Inflammatory macrophage (primary cell): ENCODE measurements around the gene CCNQ.

Experiments
- DNase-seq, 2 donors: peaks; one replicate each; pipeline ENCODE4 v3.0.0-alpha.2; 2020 to 2022
- total RNA-seq, 18 experiments: gene quantifications; one replicate each; lab custom pipeline; 2026; ENCODE audit warnings: mixed read lengths in 6 of 18, inconsistent platforms in 2 of 18; lab: John Stamatoyannopoulos, UW

CCNQ gene
- 8.5 to 46.1 (median 24.0) reads per million in 18 experiments for total RNA-seq

DNA sequence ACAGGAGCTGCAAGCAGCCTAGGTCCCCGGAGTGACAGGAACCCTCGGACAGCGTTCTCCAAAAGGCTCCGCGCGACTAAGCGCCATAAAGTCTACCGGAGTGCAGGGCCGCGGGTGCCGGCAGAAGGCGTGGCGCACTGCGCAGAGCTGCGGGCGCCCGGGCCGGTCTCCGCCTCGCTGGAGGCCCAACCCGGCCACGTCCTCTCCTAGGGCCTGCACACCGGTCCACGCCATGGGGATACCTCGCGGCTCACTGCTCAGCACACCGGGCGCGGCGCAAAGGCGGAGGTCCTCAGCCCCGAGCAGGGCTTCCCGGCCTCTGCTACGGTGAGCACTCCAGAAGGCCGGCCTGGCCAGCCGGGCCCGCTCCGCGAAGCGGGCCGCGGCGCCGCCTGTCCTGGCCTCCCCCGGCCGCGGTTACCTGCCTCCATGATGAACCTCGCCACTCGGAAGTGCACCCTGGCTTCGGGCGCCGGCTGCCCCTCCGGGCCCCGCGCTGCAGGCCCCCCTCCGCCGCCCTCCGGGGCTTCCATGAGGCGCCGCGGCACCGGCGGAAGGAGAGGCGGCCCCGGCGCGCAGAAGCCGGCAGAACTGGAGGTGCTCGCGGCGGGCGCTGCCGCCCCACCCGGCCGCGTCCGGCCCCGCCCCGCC is at the start of gene CCNQ:
TSS of gene CCNQ (minus strand) at position 599 of the 651 bp plus-strand sequence. CDS start at position 533, 66 bp downstream.
- DNase-seq, result peak in 1 of 2 donors; percentile 22

DNA sequence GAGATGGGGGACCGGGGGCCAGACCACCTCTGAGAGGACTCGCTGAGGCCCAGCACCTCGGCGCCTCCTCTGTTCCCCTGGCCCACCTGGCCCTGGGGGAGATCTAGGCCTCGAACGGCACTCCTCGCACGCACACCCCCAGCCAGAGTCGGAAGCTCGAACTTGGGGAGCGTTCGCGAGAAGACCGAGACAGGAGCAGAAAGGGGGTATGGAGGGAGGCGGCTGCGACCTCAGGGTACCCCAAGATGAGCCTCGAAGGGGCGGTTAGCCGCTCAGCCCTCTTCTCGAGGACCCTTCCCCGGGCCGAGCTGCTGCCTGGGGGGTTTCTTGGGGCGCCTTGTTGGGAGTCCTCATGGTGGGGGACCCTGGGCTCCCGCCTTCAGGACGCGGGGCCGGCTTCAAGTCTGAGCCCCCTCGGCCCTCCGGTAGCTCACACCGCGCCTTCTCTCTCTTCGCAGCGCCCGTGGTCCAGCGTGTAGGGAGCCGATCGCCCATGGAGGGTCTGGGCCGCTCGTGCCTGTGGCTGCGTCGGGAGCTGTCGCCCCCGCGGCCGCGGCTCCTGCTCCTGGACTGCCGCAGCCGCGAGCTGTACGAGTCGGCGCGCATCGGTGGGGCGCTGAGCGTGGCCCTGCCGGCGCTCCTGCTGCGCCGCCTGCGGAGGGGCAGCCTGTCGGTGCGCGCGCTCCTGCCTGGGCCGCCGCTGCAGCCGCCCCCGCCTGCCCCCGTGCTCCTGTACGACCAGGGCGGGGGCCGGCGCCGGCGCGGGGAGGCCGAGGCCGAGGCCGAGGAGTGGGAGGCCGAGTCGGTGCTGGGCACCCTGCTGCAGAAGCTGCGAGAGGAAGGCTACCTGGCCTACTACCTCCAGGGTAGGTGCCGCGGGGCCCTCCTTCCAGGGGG is 48.8 kb upstream of the CCNQ start:
- no peak for DNase-seq

DNA sequence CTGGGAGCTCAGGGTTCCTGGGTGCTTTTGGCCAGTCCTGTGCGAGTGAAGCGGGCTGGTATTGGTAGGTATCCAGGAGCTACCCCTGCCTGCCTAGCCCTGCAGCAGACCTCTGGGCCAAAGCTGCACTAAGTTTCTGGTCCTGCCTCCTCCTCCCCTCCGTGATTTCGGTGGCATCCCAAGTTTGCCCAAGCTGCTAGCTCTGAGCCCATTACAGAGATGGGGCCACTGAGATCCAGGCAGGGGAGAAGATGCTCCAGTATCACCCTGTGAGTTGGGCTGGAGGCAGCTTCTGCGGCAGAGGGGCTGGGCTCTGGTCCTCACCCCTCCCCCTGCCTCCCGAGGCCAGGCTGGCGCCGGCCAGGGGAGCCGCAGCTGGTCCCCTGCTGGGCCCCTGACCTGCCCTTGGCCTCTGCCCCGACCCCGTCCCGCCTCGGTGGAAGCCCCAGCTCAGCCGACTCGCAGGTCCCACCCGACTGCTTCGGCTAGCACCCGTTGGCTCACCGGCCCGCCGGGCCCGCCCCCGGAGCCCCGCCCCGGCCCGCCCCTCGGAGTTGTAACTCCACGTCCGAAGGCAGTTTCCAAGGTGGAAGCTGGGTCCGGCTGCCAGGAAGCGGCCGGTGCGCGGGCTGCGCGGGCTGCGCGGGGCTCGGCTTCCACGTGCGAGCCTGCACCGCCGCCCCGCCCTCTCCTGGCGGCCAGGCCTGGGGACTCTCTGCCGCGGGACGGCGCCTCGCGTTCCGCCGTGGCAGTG is 47.9 kb upstream of the CCNQ start, which contains the start of gene DUSP9:
TSS of gene DUSP9 (plus strand) at position 584 of the 754 bp plus-strand sequence. CDS start 751 bp downstream, outside the sequence.
- DNase-seq, result peak in 1 of 2 donors; percentile 24

DNA sequence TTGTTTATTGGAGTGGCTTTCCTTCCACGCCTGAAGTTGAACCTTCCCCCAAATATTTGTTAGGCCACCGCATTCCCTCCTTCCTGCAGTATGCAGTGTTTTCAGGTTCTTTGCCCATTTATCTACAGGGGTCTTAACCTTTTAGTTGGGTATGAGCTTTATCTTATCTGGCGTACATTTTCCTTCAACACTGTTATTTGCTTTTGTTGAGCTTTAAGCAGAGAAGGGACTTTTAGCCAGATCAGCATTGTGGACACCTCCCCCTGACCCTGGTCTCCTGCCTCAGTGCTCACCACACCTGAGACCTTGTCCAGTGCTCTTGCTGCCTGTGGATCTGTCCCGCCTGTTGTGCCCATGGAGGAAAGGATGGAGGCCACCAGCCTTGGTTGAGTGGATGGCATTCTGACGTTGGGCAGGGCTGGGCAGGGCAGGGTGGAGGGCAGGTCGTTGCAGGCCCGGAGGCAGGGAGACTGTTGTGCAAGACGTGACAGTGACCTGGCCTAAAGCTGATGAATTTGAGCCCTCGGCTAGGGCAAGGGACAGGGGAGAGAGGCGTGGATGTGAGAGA is 47.1 kb upstream of the CCNQ start:
- no peak for DNase-seq

DNA sequence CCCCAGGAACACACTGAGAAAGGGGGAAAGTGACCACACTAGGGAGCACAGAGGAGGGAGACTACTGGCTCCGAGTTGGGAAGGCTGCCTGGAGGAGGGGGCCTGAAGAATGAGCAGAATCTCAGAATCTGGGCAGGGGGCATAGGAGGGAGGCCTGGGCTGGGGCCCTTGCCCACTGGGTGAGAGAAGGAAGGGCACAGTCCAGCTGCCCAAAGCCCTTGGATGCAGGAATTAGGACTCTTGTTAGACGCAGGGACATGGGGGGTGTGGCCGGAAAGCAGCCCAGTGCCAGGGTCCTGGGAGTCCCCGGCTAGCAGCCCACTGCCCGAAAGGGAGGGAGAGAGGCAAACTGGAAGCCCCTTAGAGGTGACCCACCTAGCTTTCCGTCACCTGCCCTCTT is 46.2 kb upstream of the CCNQ start:
- no peak for DNase-seq

DNA sequence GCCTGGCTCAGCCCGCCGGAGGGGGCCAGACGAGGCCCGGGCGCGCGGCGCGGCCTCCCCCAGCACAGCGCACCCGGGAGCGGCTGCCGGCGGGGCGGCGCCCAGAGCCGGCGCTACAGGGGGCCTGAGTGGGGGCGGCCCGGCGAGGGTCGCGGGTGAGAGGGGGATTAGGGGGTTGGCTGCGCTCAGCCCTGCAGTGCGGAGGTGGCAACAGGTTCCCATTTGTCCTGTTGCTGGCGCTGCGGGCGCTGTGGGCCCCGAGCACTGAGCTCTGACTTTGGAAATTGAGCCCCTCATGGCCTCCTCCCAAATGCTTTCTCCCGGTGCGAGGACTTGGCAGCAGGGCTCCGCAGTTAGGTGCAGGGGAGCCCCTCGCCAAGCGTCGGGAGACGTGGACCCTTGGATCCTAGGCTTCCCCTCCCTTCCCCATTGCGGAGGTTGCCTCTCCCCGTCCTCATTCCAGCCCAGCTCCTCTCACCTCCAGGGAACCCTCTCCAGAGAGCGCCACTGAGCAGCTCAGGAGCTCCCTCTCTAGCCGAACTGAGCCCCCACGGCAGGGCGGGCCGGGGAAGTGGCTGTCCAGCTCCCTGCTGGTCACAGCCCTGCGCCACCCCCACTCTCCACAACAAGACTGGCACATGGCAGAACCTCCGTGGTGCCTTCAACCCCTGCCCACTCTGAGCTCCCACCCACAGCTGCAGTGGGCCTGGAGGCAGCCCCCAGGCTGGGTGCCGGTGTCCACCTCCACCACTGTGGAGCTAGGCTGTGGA is 45.6 kb upstream of the CCNQ start:
- no peak for DNase-seq

DNA sequence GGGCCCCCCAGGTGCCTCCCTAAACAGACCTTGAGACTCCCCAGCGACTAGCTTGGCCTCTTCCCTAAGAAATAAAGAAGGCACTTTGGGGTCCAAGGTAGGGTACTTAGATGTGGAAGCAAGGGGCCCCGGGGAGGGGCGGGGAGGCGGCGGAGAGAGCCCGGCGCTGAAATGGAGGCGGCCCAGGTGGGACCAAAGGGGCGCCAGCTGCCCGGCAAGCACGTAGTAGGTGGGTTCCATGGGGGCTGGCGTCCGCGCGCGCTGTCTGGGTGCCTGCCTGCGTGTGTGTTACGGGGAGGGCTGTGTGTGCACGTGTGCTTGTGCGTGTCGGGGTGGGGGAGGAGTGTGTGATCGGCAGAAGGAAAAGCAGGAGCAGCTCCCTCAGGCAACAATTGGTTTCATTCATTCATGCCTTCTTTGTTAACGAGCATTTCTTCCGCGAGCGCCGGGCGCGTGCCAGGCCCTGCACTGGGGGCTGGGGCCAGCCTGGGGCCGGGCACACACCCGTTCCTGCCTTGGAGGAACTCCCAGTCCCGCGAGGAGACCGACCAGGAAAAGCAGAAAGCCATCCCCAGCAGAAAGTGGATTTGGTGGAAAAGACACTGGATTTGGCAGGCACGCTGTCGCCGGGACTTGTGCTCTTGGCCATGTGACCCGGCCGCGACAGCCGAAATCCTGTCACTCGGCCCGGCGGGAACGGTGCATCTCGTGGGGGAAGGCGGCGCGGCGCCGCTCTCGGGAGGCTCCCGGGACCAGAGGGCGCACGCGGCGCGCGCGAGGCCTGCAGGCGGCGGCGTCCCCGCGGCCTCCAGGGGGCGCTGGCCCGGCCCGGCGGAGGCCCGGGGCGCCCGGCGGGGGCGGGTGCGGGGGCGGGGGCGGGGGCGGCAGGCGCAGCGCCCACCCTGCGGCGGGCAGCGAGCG is 44.8 kb upstream of the CCNQ start:
- peak in 1 of 2 donors; percentile 5 for DNase-seq

DNA sequence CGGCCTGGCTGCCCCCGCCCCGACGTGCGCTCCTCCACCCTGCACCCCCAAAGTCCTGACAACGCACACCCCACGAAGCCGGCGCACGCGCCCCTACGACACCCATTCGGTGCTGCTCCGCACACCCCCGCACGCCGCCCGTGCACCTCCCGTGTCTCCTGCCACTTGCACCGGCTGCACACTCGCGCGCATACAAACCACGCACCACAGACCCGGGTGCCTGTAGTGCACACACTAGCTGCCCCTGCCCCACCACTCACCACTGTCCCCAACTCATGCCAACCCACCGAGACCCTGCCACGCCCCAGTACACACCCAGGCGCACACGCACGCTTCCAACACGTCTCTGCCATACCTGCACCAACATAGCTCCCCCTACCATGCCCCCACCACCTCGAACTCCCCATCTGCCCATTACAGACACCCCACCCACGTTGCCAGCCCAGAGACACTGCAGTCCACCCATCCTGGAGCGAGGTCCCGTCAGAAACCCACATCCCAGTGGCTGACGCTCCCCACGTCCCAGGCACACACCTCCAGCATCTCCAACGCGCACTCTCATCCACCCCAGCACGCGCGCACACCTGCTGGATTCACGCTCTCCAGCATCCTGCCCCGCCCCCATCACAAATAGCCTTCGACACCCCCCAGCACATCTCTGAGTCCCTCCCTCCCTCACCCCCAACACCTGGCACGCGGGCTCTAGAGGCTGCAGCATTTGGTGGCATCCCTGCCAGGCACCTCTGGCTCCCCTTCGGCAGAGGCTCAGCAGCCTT is 43.9 kb upstream of the CCNQ start:
- no peak for DNase-seq

DNA sequence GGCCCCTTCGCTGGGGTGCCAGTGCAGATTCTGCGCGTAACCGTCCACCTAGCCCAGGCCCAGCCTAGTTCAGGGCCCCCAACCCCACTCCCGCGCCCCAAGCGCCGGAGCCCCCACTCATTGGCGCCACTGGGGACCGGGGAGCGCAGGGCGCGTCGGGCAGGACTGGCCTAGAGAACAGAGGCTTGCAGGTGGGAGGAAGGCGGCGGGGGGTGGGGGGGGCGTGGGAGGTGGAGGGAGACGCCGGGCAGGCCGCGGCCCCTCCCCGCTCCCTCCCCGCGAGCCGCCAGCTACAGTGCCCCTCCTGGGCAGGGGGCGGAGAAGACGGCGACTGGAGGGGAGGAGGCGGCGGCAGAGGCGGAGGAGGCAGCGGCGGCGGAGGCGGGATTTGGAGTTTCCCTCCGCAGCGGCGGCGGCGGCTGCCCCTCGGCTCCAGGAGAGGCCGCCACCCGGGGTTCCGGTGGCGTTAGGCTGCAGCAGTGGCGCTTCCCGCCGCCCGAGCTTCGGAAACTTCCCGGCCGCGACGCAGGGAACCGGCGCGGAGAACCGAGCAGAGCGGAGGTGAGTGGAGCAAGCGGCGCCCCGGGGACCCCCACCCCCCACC is 43.2 kb upstream of the CCNQ start:
- no peak for DNase-seq

DNA sequence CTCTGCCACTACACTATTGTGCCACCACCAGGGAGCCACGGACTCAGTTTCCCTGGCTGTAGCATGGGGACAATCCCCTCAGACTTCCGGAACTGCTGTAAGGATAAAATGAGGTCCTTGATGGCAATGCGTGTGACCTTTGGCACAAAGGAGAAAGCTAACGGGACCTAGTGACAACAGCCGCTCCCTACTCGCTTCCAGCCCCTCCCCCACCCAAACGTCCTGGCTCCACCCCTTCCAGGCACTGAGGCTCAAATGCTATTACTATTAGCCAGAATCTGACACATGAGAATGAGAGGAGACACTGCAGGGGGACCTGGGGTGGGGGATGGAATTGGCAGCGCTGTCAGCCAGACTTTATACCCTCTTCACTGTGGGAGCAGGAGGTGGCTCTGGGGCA is 42.7 kb upstream of the CCNQ start:
- DNase-seq, result no peak

DNA sequence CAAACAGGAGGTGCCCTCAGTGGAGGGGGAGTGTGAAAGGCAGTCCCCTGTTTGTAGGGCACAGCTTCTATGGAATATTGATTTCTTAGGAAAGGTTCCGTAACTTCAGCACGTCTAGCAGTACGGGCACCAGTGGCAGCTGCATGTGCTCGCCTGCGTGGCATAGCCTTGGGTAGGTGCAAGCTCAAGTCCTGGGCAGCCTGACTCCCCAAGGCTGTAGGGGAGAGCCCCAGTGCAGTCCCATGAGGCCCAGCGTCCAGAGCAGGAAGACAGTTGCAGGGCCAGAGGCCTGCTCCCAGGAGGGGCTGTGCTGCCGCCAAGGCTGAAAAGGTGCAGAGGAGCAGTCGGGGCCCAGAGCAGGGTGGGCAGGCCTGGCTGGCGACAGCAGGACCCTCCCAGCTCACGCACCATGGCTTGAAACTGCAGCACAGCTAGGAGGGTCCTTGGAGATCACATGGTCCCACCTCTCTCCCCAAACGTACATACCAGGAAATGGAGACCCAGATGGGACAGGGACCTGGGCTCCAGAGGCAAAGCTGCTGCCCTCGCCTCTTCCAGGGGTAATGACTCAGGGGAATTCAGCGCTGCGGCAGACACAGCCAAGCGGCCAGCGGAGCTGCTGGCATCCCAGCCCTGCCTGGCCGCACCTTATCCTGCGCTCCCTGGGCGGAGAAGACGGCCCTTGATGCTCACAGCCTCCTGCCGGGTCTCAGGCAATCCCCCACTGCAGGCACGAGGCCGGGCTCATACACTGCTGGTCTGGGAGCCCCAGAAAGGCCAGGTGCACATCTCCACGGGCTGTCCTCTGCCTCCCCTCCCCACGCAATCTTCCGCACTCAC is 42.0 kb upstream of the CCNQ start:
- no peak for DNase-seq

DNA sequence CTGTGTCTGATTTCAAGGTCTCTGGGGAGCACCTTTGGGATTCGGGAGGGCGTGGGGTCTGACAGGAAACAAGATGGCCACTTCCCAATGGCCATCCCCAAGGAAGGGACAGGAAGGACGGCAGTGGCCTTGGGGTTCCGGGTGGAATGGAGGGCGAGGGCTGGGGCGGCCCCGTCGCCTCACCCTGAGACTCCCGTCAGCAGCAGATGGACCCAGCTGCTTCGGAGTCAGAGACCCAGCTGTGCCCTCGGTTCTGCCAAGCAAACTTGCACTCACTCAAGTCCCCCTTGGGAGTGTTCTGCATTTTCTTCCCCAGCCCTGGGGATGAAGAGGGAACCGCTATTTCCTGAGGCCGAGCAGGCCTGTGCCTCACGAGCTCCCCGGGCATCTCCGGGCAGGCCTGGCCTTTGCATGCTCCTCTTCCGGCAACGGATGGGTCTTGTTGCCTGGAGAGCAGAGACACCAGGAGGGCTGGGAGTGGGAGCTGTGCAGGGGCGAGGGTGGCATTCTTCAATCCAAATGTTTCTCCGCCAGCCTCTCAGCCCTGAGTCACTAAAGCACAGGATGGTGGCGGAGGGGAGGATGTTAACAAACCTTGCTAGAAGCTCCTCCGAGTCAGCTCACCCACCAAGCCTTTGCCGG is 41.2 kb upstream of the CCNQ start:
- no peak for DNase-seq

DNA sequence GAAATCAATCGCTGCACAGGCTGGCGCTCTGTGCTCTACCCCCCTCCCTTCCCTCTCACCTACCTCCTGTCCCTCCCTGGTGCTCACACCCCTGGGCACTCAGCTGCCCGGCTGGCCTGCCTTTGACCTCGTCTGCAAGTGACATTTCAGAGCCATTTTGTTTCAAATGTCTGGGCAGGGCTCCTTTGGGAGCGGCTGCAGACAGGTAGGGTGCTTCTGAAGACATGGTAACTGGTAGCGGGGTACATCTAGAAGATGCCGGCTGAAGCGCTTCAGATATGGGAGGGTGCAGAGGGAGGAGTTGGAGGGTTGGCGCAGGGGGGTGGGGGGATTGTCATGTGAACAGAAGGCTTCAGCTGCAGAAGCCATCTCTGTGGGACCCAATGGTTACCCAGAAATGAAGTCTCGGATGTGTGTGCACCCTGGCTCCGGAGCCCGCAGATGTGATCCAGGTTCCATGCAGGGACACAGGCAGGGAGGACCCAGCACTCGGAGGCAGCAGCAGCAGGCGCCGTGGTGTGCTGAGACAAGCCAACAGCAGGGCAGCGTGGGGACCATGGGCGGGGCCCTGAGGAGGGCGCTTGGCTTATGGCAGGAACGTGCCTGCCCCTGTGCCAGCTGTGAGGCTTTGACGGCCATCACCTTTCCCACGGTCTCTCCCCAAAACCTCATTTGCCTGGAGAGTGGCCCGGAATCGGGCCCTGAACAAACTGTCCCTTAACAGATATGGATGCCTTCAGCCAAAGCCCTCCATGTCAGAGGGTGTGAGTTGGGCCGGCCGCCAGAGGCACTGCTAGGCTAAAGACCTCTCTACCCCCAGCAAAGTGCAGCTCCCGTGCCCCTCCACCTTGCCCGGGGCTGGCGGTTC is 40.5 kb upstream of the CCNQ start:
- no peak for DNase-seq

DNA sequence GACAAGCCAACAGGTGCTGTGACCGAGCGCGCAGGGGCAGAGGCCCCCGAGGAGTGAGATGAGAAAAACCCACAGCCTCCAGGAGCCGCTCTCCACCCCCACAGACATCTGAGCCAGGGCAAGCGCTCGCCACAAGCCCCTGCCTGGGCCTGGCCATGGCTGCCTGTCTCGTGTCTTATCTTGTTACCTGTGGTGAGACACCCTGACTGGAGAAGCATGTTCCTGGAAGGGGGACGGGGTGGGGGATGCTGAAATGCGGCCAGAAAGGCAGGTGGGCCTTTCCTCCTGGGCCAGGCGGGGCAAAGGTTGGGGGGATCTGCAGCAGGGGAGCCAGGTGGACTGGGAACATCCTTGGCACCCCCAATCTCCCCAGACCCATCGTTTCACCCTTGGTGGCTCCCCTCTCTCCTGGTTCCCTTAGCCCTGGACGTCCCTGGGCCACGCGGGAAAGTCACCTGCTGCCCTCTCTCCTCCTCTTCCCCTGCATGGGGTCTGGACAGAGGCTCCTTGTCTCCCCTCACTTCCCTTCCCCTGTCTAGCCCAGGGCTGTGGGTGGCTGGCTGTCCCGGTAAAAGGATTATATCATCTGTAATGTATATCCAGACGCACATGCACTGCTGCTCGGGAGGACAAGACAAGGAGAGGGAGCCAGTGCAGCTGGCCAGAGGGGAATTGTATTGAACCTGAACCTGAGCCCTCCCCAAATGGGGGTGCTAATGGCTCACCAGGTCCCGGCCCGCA is 39.7 kb upstream of the CCNQ start:
- DNase-seq, result no peak

DNA sequence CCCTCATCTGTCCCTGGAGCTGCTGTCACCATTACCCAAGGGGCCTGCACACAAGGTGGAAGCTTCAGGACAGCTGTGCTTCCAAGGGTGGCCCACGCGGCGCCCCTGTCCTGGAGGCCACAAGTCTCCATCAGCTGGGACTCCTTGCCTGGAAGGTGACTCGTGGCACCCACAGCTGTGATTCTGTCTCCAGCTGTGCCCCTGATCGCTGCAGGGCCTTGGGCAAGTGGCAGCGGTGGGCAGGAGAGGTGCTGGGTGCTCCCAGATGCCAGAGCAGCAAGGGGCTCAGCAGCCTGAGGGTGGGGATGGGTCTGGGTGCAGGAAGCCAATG is 39.1 kb upstream of the CCNQ start:
- no peak for DNase-seq
